ENCODE measurements around the gene LILRB3.
A peak's percentile ranks its signal among the peaks of the same experiment; 100 is the strongest.
"Not testable (repeated sequence)": the region's sequence is repeated elsewhere in the genome, so short reads cannot be mapped to it uniquely, and the experiment has no call there.

LILRB3 gene

DNA sequence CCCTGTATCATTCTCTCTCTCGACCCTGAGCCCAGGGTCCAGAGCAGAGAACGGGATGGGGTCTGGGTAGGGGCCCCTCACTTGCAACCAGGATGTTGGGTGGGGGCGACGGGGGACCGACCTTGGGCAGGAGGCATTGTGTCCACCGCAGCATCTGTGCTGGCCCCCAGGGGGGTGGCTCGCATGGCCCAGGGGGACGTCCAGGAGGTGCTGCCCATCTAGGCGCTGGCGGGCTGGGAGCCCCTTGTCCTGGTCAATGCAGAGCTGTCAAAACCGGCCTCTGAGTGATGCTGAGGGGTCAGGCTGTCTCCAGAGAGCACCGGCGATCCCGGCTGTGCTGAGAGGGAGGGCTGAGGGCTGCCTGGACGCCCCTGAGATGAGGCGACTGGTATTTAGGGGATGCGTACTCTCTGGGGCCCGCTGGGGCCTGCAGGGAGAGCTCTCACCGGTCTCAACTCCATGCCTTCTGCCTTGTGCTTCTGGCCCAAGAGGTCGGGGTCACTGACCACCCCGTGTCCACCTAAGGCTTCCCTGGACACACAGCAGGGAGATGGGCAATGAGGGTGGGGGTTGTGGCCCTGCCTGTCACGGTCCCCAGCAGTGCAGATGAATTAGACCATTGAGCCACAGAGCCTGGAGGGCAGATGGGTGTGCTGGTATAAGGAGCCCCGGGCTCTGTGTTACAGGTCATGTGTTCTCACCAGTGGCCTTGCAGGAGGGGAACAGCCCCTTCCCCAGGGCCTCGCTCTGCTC, 13.6 kb downstream of the LILRB3 start:
- no peak for DNase-seq

DNA sequence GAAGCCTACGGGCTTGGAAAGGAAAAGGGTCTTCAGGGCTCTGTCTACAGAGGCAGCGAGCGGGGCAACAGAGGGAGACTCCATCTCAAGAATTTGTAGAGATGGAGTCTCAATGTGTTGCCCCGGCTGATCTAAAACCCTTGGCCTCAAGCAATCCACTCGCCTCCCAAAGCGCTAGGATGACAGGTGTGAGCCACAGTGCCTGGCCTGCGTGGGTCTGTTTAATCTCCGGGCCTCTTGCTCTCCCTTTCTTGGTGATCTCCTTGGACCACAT, 14.1 kb downstream of the LILRB3 start:
- DNase-seq = no peak

DNA sequence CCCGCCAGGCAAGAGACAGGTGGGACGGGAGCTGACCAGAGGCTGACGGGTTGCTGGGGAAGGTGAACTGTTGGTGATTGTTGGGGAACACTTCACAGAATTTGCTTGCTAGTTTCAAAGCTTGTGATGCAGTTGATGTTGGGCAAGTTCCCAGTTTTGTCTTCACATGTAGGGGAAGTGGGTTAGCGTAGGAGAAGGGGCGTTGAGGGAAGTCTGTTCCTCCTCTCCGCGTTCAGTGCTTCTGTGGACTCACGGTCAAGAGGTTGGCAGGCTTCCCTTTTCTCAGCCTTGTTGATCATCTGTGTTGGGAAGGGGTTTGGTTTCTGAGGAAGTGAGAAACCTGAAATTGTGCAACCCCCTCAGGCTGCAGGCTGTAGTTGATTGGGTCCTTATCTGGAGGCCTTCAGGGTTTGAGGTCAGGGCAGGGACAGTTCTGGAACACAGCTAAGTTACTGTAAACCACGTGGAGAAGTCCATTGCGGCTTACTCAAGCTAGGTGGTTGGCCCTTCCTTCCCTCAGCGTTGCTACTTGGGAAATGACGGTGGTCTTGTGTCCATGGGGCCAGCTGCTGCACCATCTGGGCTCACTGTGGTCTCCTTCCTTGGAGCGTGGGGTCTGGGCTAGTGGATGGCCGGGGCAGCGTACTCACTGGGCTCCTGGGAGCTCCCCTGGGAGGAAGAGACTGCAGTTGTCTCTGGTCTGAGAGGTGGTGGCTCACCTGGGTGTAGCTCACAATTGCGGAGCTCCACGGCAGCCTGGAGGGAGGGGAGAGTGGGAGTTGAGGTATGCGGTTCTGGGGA, 14.6 kb downstream of the LILRB3 start:
- no peak for DNase-seq

DNA sequence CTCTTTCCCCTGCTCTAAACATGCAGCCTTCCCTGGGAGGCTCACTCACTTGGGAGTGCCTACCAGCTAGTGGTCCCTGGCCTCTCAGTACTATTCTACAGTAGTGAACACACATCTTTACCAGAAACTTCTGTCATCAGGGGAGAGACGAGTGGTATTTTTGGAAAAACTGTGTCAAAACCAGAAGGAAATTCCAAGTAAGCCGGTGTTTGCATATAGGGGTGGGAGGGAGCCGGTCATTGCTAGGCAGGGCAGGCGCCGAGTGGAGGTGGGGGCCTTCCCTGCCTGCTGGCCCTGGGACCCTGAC, 15.2 kb downstream of the LILRB3 start:
- DNase-seq = no peak

DNA sequence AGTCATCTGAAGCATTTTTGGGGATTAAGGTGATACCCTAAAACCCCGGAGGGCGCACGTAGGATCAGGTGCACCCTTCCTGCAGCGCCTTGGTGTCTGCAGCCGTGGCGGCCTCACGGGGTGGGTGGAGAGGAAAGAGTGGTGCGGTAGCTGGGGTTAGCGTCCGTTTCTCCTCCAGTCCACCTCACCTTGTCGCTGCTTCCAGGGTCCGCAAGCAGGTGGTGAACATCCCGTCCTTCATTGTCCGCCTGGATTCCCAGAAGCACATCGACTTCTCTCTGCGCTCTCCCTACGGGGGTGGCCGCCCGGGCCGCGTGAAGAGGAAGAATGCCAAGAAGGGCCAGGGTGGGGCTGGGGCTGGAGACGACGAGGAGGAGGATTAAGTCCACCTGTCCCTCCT, 15.6 kb downstream of the LILRB3 start:
- DNase-seq = not testable (repeated sequence)

DNA sequence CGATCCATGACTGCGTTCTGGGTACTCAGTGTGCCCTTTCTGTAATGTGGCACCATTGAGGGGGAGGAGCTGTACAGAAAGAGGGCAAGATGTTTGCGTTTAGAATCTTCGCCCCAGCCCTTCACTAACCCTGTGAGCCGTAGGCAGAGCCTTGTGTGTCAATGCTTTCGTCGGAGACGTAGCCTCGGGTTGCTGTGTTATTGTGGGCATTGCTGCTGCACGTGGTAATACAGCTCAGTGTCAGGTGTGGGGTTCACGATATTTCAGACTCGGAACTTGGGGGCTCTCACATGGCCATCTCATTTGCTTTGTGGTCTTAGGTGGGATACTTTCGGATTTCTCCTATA, 16.0 kb downstream of the LILRB3 start:
- no peak for DNase-seq

DNA sequence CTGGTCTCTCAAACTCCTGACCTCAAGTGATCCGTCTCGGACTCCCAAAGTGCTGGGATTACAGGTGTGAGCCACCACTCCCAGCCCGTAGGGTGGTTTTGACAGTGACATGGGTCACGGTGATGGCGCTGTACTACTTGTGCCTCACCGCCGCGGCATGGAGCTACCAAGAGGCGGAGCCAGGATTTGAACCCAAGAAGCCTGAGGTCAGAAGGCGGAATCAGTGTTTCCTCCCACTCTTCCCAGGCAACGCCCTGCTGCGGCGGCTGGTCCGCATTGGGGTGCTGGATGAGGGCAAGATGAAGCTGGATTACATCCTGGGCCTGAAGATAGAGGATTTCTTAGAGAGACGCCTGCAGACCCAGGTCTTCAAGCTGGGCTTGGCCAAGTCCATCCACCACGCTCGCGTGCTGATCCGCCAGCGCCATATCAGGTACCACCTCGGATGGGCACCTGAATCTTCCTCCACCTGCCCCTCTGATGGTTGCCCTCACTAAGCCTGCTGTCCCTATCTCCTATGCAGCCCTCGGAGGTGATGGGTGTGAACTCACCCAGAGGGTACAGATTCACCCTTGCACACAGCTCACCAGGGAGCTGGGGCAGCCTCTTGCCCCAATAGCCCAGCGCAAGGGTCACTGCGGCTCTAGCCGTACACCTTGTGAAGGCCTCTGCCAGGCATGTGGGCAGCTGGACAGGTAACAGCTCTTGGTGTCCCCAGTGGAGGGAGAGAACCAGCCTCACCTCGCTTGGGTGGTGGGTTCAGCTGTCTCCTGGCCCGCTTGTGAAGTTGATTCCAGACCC, 16.6 kb downstream of the LILRB3 start:
- DNase-seq = no peak

DNA sequence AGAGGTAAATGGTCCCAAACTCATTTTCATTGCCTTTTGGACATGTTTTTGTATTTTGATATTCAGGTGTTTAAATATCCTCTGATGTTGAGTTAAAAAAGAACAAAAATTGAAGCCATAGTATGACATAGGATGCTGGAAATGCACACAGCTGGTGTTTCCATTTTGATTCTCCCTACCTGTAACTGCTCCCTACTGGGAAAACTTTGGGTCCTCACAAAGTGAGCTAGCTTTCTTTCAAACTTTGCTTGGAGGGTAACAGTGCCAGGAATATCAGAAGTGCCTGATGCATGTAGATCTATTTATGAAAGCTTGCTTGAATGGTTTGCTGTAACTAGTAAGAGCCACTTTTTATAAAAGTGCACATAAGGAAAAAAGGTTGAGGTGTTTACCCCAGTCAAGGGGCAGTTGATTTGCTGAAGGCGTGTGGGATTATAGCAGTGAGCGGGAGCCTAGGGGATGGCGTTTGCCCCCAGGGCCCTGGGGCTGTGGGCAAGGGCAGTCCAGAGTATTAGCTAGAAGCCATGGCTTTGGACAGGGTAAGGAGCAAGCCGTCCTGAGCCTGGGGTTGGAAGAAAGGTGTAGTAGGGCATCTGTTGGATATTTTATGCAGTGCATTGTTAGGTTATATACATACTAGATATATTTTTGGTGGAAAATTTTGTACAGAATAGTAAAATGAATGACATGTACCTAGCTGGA, 17.9 kb downstream of the LILRB3 start:
- no peak for DNase-seq

DNA sequence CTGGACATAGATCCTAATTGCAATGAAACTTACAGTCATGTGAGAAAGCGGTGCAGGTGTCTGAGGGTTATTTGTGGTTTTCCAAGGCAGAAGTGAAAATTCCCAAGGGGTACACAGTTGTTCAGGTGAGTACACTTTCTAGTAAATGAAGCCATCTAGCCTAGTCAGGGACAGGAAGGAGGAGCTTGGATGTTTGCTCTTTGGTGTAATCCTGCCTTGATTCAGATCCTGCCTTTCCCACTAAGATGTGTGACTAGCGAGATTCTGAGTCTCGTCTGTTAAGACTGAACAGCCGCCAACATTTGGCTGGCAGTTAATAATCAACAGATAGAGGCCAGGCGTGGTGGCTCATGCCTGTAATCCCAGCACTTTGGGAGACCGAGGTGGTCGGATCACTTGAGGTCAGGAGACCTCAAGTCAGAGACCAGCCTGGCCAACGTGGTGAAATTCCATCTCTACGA, 19.6 kb downstream of the LILRB3 start:
- no peak for DNase-seq

DNA sequence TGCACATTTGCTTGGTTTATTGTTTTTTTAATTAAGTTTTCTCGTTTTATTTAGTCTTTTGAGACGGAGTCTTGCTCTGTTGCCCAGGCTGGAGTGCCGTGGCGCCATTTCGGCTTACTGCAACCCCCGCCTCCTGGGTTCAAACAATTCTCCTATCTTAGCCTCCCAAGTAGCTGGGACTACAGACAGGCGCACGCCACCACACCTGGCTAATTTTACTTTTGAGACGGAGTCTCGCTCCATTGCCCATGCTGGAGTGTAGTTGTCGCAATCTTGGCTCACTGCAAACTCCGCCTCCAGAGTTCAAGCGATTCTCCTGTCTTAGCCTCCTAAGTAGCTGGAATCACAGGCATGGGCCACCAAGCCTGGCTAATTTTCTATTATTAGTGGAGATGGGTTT, 20.8 kb downstream of the LILRB3 start:
- DNase-seq = no peak

DNA sequence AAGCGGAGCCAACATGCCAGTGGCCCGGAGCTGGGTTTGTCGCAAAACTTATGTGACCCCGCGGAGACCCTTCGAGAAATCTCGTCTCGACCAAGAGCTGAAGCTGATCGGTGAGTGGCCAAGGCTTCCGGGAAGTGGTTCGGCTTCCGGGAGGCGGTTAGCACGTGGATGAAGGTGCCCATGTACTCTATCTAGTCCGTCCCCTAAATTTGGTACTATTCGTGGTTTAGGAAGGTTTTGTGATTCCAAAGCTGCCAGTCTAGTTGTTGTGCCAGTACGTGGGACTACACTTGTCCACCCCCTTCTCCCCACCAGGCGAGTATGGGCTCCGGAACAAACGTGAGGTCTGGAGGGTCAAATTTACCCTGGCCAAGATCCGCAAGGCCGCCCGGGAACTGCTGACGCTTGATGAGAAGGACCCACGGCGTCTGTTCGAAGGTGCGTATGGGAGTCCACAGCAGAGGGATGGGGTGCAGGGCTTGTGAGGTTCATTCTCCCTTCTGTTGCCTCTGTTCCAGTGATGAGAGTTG, 21.6 kb downstream of the LILRB3 start:
- DNase-seq = no peak

DNA sequence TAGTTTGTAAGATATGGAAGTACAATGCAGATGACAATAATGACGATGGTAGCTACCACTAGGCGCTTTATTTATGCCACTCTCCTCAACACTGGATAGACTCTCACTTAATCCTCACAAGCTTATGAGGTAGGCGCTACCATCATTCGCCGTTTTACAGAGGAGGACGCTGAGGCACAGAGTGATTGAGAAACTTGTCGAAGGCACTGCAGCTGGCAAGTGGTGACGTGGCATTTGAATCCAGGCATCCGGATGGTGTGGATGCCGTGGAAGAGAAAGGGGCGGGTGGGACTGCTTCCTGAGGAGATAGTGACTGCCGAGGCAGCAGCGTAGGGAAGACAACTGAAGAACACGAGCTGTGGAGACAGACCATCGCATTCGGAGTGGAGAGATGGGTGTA, 23.4 kb downstream of the LILRB3 start:
- no peak for DNase-seq

DNA sequence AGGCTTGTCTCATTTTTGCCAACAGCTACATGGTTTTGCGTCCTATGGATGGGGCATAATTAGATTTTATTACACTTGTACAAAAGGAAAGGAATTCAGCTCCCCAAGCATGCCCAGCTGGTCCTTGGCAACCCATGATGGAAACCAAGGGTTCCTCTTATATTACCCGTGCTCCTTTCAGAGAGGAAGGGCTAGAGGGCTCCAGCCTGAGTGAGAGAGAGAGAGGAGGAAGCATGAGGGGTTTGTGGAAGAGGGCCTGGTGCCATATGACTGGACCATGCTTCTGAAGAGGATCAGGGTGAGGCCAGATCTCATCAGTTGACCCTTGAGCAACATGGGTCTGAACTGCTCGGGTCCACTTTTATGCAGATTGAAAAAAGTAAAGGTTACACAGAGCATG, 25.7 kb downstream of the LILRB3 start:
- DNase-seq = no peak

DNA sequence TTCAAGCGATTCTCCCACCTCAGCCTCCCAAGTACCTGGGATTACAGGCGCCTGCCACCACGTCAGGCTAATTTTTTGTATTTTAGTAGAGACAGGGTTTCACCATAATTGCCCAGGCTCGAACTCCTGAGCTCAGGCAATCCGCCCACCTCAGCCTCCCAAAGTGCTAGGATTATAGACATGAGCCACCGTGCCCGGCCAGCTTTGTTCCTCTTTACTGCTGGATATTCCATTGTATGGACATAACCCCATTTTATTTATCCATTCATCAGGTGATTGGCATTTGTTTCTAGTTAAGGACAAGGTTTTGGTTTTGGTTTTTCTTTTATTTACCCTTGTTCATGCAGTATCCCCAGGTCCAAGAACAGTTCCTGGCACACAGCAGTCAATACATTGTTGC, 26.3 kb downstream of the LILRB3 start:
- no peak for DNase-seq

DNA sequence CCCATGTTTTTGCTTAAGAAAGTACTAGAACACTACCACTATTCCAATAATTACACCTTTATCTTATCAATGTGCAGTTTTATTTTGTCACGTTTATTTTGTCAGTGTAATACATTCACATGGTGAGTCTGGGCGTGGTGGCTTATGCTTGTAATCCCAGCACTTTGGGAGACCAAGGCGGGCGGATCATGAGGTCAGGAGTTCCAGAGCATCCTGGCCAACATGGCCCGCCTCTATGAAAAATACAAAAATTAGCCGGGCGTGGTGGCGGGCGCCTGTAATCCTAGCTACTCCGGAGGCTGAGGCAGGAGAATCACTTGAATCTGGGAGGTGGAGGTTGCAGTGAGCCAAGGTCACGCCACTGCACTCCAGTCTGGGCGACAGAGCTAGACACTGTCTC, 28.3 kb downstream of the LILRB3 start:
- DNase-seq = not testable (repeated sequence)

DNA sequence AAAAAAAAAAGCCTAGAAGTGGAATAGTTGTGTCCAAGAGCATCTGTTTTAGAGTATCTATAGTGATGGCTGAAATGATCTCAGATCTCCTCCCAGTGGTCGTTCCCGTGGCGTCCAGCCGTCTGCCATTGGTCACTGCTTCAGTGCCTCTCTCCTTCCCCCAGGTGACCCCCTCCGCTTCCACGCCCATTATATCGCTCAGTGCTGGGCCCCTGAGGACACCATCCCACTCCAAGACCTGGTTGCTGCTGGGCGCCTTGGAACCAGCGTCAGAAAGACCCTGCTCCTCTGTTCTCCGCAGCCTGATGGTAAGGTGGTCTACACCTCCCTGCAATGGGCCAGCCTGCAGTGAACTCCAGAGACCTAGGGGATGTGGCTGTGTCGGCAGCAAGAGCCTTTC, 29.8 kb downstream of the LILRB3 start:
- DNase-seq = no peak

DNA sequence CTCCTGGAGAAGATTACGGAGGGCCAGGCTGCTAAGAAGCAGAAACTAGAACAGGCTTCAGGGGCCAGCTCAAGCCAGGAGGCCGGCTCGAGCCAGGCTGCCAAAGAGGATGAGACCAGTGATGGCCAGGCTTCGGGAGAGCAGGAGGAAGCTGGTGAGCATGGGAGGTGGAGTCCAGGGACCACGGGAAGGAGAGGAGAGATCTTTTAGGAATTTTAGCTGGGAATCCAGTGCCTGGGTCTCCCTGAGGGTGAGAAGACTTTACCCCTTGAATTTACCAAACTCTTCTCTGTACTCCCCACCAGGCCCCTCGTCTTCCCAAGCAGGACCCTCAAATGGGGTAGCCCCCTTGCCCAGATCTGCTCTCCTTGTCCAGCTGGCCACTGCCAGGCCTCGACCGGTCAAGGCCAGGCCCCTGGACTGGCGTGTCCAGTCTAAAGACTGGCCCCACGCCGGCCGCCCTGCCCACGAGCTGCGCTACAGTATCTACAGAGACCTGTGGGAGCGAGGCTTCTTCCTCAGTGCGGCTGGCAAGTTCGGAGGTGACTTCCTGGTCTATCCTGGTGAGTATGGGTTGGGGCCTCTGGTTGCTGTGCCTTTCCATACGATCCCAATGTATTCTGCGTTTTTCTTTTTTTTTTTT, 30.9 kb downstream of the LILRB3 start:
- no peak for DNase-seq

DNA sequence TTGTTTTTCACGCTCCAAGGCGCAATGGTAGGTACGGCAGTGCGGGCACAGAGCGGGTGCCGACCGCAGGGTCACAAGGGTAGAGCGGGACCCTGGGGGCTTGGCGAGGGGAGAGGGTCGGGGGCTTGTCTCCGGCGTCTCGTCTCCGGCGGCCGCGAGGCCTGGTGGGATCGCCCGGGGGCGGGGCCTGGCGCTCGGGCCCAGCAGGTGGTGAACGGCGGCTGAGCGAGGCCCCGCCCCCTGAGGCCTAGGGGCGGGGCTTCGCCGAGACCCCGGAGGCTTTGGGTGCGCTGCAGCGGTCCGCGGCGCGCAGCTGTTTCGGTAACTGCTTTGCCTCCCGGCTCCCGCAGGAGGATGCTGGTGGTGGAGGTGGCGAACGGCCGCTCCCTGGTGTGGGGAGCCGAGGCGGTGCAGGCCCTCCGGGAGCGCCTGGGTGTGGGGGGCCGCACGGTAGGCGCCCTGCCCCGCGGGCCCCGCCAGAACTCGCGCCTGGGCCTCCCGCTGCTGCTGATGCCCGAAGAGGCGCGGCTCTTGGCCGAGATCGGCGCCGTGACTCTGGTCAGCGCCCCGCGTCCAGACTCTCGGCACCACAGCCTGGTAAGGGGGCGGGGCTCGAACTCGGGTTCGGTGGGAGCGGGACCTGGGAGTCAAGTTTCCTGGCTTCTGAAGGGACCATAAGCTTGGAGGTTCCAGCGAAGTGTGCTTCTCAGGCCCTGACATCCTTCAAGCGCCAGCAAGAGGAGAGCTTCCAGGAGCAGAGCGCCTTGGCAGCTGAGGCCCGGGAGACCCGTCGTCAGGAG, 31.6 kb downstream of the LILRB3 start, which contains the start of gene TSEN34:
TSEN34 (plus strand) TSS at position 298 of the 800 bp plus-strand sequence; CDS start at position 355, 57 bp downstream.
- DNase-seq = peak; percentile 61

DNA sequence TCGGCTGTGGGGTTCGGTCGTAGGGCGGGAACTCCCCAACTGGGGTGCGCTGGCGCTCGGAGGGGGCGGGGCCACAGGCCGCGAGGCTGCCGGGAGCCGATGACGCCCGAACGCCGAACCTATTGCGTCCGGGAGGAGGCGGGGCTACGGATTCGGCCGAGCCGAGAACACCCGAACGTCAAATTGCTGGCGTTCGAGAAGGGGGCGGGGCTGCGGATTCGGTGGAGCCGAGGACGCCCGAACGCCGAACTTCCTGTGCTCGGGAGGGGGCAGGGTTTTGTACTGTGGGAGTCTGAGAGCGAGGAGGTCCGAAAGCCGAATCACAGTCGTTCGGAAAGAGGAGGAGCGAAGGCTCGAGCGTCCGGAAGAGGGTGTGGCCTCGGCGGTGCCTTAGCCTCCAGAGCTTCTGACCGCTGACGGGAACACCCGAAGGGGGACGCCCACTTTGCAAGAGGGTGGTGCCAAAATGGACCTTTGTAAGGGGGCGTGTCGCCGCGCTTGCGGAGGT, 32.2 kb downstream of the LILRB3 start:
- peak; percentile 99 for DNase-seq

DNA sequence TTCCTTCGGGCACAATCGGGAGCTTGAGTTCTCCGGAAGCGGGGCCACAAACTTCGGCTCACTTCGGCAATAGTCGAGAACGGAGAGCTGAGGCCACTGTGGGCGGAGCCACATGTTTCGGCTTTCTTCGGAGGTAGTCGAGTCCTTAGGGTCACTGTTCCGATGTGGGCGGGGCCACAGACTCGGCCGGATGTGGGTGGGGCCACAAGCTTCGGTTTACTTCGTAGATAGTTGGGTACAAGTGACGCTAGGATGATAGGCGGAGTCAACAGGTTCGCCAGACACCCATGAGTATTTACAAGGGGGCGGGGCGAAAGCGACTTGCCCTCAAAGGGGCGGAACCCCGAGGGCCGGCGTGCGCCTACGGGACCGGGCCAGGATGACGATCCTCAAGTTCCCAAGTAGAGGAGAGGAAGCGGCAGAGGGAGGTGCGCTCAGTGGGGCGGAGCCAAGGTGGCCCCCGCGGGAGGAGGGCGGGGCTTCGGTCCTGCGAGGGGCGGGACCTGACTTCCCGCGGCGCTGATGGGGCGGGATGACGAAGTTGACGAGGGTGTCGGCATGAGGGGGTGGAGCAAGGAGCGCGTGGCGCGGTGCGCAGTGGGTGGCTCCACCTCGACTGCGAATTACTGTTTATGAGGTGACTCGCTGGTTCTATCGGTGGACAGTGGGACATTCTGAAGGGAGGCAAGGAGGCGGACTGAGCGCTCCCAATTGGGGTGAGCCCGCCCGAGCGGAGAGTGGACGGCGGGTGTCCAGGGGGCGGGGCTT, 32.9 kb downstream of the LILRB3 start:
- peak; percentile 100 for DNase-seq

All from amniotic stem cell (primary cell).